Endothelial cell of umbilical vein (primary cell): Measurements from ENCODE around the gene EHF. TPM values are rescaled to one million over a fixed set of nuclear protein-coding genes. Genes with fewer than 3 reads are reported as not detected.

Source experiments
- BruUV-seq: library from RNA; stranded (reverse); fragments of 400-500 nt; replicated peaks from 2 replicates; lab custom pipeline; 2021; lab: Mats Ljungman, UMichigan
- CTCF ChIA-PET: fragments of 300-600, 350-600 bp; sonication (Branson Sonifier 250); formaldehyde crosslinking; loops from one replicate; lab custom pipeline; 2021; ENCODE audit warnings: antibody characterized with exemption, inconsistent platforms; lab: Charles Lee
- POLR2A ChIA-PET: fragments of 300-600, 350-600 bp; sonication (Branson Sonifier 250); formaldehyde crosslinking; loops from one replicate; lab custom pipeline; 2021; ENCODE audit warnings: antibody characterized with exemption, inconsistent platforms; lab: Charles Lee
- DNase-seq: peaks from one replicate; pipeline ENCODE4 v3.0.0-alpha.2; 2011; ENCODE audit warnings: low read depth, low spot score
- FAIRE-seq: peaks from 2 replicates; lab custom pipeline; 2011; peaks lifted over from hg19 to GRCh38; lab: Jason Lieb, UNC
- H2AFZ ChIP-seq: 2 replicates; pipeline ENCODE4 v1.6.0; 2012; ENCODE audit warnings: low read depth, low read length, control low read depth, inconsistent platforms
- H3K27ac ChIP-seq: 2 replicates; pipeline ENCODE4 v1.5.1; 2011; ENCODE audit warnings: low read depth, mild to moderate bottlenecking, control low read depth, low read length, moderate library complexity; ENCODE audit not compliant: insufficient read depth
- H3K27me3 ChIP-seq, 2 experiments: 2 replicates each; pipeline versions ENCODE4 v1.6.0 to v1.6.1; 2011; ENCODE audit warnings: low read length in 2 of 2, mixed read lengths in 1 of 2; ENCODE audit not compliant: control insufficient read depth in 2 of 2, insufficient read depth in 2 of 2
- H3K36me3 ChIP-seq, 2 experiments: 2 replicates in 1 of 2; 3 replicates in 1 of 2; pipeline ENCODE4 v1.5.1; 2011; ENCODE audit warnings: low read length in 2 of 2, mild to moderate bottlenecking in 1 of 2, moderate library complexity in 1 of 2; ENCODE audit not compliant: control insufficient read depth in 2 of 2, insufficient read depth in 2 of 2; ENCODE audit errors: extremely low read depth in 1 of 2
- H3K4me1 ChIP-seq: 3 replicates; pipeline ENCODE4 v1.5.1; 2011; ENCODE audit warnings: mild to moderate bottlenecking, low read length; ENCODE audit not compliant: control insufficient read depth, insufficient read depth; ENCODE audit errors: extremely low read depth
- H3K4me2 ChIP-seq: 2 replicates; pipeline ENCODE4 v1.6.1; 2011; ENCODE audit warnings: low read length, control low read depth, mixed read lengths; ENCODE audit not compliant: insufficient read depth
- H3K4me3 ChIP-seq, 3 experiments: fragments of 200-600 bp in 1 of 3; sonication (generic), shearing (Covaris generic) in 1 of 3; replicated peaks in 1 of 3; 2 replicates each; pipeline ENCODE4 v1.5.1; 2011 to 2016; ENCODE audit warnings: control low read depth in 3 of 3, low read length in 3 of 3, mild to moderate bottlenecking in 2 of 3, inconsistent platforms in 1 of 3, low read depth in 1 of 3, moderate library complexity in 1 of 3; ENCODE audit not compliant: insufficient read depth in 1 of 3
- H3K79me2 ChIP-seq: 2 replicates; pipeline ENCODE4 v1.6.0; 2012; ENCODE audit warnings: low read length, inconsistent platforms; ENCODE audit not compliant: control insufficient read depth, insufficient read depth
- H3K9ac ChIP-seq: replicated peaks from 2 replicates; pipeline ENCODE3; 2011; ENCODE audit warnings: low read length, control low read depth; ENCODE audit not compliant: insufficient read depth; ENCODE audit errors: extremely low read depth
- H3K9me1 ChIP-seq: replicated peaks from 3 replicates; pipeline ENCODE4 v1.6.0; 2011; ENCODE audit warnings: mild to moderate bottlenecking, low read length; ENCODE audit not compliant: control insufficient read depth, insufficient read depth; ENCODE audit errors: extremely low read depth
- H3K9me3 ChIP-seq: replicated peaks from 2 replicates; pipeline ENCODE4 v1.5.1; 2012; ENCODE audit warnings: low read length, inconsistent platforms; ENCODE audit not compliant: control insufficient read depth, insufficient read depth
- H4K20me1 ChIP-seq: replicated peaks from 2 replicates; pipeline ENCODE3; 2011; ENCODE audit warnings: mild to moderate bottlenecking, low read length; ENCODE audit not compliant: control insufficient read depth, insufficient read depth; ENCODE audit errors: extremely low read depth
- EZH2 ChIP-seq: IDR thresholded peaks from 2 replicates; pipeline ENCODE4 v1.6.1; 2012; ENCODE audit warnings: borderline replicate concordance, low read depth, mild to moderate bottlenecking, moderate library complexity, low read length, inconsistent platforms; ENCODE audit not compliant: severe bottlenecking
- FOS ChIP-seq: IDR thresholded peaks from 2 replicates; pipeline ENCODE4 v1.6.1; 2011; ENCODE audit warnings: mild to moderate bottlenecking, low read length, moderate library complexity, borderline replicate concordance; ENCODE audit not compliant: insufficient read depth
- GATA2 ChIP-seq: IDR thresholded peaks from 2 replicates; pipeline ENCODE4 v1.7.0; 2011; ENCODE audit warnings: low read depth, mild to moderate bottlenecking, moderate library complexity, mixed read lengths, low read length; ENCODE audit not compliant: insufficient read length, insufficient read depth
- JUN ChIP-seq: IDR thresholded peaks from 2 replicates; pipeline ENCODE4 v1.6.1; 2011; ENCODE audit warnings: borderline replicate concordance, low read depth; ENCODE audit not compliant: insufficient read length, insufficient read depth
- MYC ChIP-seq: IDR thresholded peaks from one replicate; pipeline ENCODE4 v1.6.1; 2011; ENCODE audit warnings: mild to moderate bottlenecking, low read depth, low read length
- POLR2A ChIP-seq: IDR thresholded peaks from 2 replicates; pipeline ENCODE4 v1.6.1; 2012; ENCODE audit warnings: low read depth, mild to moderate bottlenecking, control low read depth, low read length
- POLR2AphosphoS5 ChIP-seq: IDR thresholded peaks from 2 replicates; pipeline ENCODE4 v1.6.1; 2012; ENCODE audit warnings: low read depth, mild to moderate bottlenecking, control low read depth, low read length, moderate library complexity; ENCODE audit not compliant: insufficient read depth
- dilution Hi-C: fragments of 300-500 bp; cut with MboI; formaldehyde crosslinking; loops from one replicate; pipeline ENCODE4 v1.15.0; 2019; ENCODE audit warnings: low sequenced_read_pairs; ENCODE audit not compliant: extremely low pct_ligation_motif_present
- intact Hi-C: fragments of 100-400 bp; cut with micrococcal nuclease; formaldehyde crosslinking; loops from one replicate; pipeline ENCODE4 v1.10.0; 2022
- polyA plus RNA-seq, 4 experiments: library from polyadenylated mRNA; depleted of rRNA in 3 of 4; stranded (reverse) in 3 of 4; unstranded in 1 of 4; fragments of >200 nt; gene quantifications; 2 replicates each; pipeline versions ENCODE4 v1.2.1 to v1.2.3, GENCODE V29; 2011 to 2012; ENCODE audit warnings: missing spikeins in 1 of 4
- total RNA-seq: library from RNA; stranded (reverse); gene quantifications from 2 replicates; pipeline ENCODE4 v1.2.3, GENCODE V29; 2021
- TF ChIP-seq, protein P1 (sequence below), 2 donors: IDR thresholded peaks; 1 replicate in 1 of 2; 2 replicates in 1 of 2; pipeline ENCODE4 v1.5.1; 2011; ENCODE audit warnings: low read length in 2 of 2, mild to moderate bottlenecking in 2 of 2, moderate library complexity in 2 of 2, control low read depth in 1 of 2, inconsistent platforms in 1 of 2, low read depth in 1 of 2; ENCODE audit not compliant: insufficient read depth in 1 of 2; ENCODE audit errors: extremely low read depth in 1 of 2
- TF ChIP-seq, protein P2 (sequence below): IDR thresholded peaks from 2 replicates; pipeline ENCODE4 v1.6.1; 2011; ENCODE audit not compliant: insufficient read depth, insufficient read length

EHF gene
- total and polyA plus RNA-seq, 2 donors (not counting 3 experiments of a cell fraction or from before 2014, with no cell fraction given): not detected

DNA sequence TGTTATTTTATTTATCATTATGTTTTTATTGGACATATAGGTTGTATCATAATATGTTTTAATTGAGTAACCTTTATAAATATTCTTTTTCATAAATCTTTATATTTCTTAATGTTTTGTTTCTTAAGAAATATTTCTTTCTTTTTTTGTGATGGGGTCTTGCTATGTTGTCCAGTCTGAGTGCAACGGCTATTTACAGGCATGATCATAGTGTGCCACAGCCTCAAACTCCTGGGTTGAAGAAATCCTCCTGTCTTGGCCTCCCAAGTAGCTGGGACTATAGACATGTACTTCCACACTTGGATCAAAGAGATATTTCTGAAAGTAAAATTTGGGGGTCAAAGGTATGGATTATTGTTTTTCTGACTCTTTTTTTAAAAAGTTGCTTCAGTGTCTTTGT is 53.1 kb downstream of the EHF start:
- Histone ChIP-seq H3K79me2 (no peaks in the 10 kb centered on the region), H3K36me3 (no peaks in the 10 kb centered on the region), H2AFZ (no peak overlapping the region), H3K4me2 (no peak overlapping the region), H3K4me3 (no peak overlapping the region), H4K20me1 (no peaks in the 10 kb centered on the region), H3K9ac (no peak overlapping the region), H3K4me1 (no peaks in the 10 kb centered on the region), H3K27me3 (peaks cover 0 to 5% of the 10 kb centered on the region in 2 experiments), H3K27ac (no peak overlapping the region), H3K9me3 (no peaks in the 10 kb centered on the region), H3K9me1 (no peaks in the 10 kb centered on the region)
- TF ChIP-seq EZH2 (no peak), POLR2A (no peak), POLR2AphosphoS5 (no peak), GATA2 (no peak), FOS (no peak), JUN (no peak), MYC (no peak)
- TF ChIP-seq, protein P1, sequence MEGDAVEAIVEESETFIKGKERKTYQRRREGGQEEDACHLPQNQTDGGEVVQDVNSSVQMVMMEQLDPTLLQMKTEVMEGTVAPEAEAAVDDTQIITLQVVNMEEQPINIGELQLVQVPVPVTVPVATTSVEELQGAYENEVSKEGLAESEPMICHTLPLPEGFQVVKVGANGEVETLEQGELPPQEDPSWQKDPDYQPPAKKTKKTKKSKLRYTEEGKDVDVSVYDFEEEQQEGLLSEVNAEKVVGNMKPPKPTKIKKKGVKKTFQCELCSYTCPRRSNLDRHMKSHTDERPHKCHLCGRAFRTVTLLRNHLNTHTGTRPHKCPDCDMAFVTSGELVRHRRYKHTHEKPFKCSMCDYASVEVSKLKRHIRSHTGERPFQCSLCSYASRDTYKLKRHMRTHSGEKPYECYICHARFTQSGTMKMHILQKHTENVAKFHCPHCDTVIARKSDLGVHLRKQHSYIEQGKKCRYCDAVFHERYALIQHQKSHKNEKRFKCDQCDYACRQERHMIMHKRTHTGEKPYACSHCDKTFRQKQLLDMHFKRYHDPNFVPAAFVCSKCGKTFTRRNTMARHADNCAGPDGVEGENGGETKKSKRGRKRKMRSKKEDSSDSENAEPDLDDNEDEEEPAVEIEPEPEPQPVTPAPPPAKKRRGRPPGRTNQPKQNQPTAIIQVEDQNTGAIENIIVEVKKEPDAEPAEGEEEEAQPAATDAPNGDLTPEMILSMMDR (IDR thresholded peaks at IDR 0.05; ENCODE audit: extremely low read depth in 1 of 2, insufficient read depth in 1 of 2, low read depth in 1 of 2, low read length in 2 of 2): no peak
- TF ChIP-seq, protein P2, sequence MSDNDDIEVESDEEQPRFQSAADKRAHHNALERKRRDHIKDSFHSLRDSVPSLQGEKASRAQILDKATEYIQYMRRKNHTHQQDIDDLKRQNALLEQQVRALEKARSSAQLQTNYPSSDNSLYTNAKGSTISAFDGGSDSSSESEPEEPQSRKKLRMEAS: no peak
- ChIA-PET POLR2A (no interaction called here), CTCF (no interaction called here)
- DNase-seq: no peak
- dilution Hi-C loops (no loop called here), intact Hi-C loops (no loop called here)
- no TSS peak for BruUV-seq
- no peak for FAIRE-seq
